ENCODE data around the gene SURF6. TPM values are rescaled to one million over a fixed set of nuclear protein-coding genes. Genes with fewer than 3 reads are reported as not detected.
A peak's percentile ranks its signal among the peaks of the same experiment; 100 is the strongest.

Gene SURF6
- total RNA-seq, 1 experiment from 2014 or later = 56.3 TPM

- no peak overlapping the region for H3K18ac ChIP-seq (ENCODE audit: insufficient read length, low read depth, low read length)
- WGBS (ENCODE audit: extremely low coverage, insufficient read length, low lambda C conversion rate) = no CpG with 5 or more reads among the region's 7 CpGs
- peak overlapping the region in 2 of 3 experiments; percentile 39 to 52; a peak in 2 of 7 replicates for H3K27ac Mint-ChIP-seq
Observed at GRCh38 chr9:133354766-133355165, 18.8 kb upstream of the SURF6 start.

More at GRCh38 chr9:133354766-133355165, 18.8 kb upstream of the SURF6 start:
- Histone ChIP-seq H2BK5ac (ENCODE audit: insufficient read length, low read length) (no peak overlapping the region), H2BK20ac (ENCODE audit: low read depth, low read length, poor library complexity, severe bottlenecking) (no peak overlapping the region), H3K4me1 (ENCODE audit: insufficient read depth, low read length) (no peaks in the 10 kb centered on the region), H3K27me3 (ENCODE audit: insufficient read depth, low read length) (no peaks in the 10 kb centered on the region), H3K27ac (ENCODE audit: insufficient read length, low read depth, low read length) (no peak overlapping the region), H3T11ph (ENCODE audit: low read length) (no peak overlapping the region), H3K14ac (ENCODE audit: insufficient read depth, low read length) (no peak overlapping the region), H3K79me2 (ENCODE audit: insufficient read depth, low read length) (no peaks in the 10 kb centered on the region; the same call in 1 of the 2 replicates), H3K4me2 (ENCODE audit: insufficient read depth, insufficient read length, low read length) (no peak overlapping the region), H3K23ac (ENCODE audit: insufficient read length, low read depth, low read length) (no peak overlapping the region), H4K20me1 (ENCODE audit: control insufficient read depth, insufficient read depth, insufficient read length) (no peaks in the 10 kb centered on the region), H4K8ac (replicated peaks; ENCODE audit: insufficient read length, low read depth, low read length) (no peak overlapping the region), H2BK15ac (ENCODE audit: low read depth, low read length) (no peak overlapping the region), H2AK5ac (ENCODE audit: insufficient read length, low read length) (no peak overlapping the region), H4K91ac (ENCODE audit: insufficient read length, low read depth, low read length) (no peak overlapping the region), H3K79me1 (ENCODE audit: insufficient read depth, low read depth, low read length, poor library complexity, severe bottlenecking) (peaks cover 3% of the 10 kb centered on the region), H2AFZ (ENCODE audit: low read length) (no peak overlapping the region), H4K5ac (ENCODE audit: insufficient read length, low read depth, low read length) (no peak overlapping the region), H3K4ac (ENCODE audit: low read depth, low read length) (no peak overlapping the region), H3K9ac (ENCODE audit: extremely low read depth, insufficient read length, low read length) (no peak overlapping the region), H3K23me2 (ENCODE audit: insufficient read length, low read depth, low read length, poor library complexity, severe bottlenecking) (peaks cover 10% of the 10 kb centered on the region), H3K56ac (ENCODE audit: insufficient read length, low read depth, low read length) (no peak overlapping the region), H2BK12ac (ENCODE audit: insufficient read length, low read depth, low read length) (no peak overlapping the region), H3K9me3 (ENCODE audit: control insufficient read depth, low read depth, low read length) (no peaks in the 10 kb centered on the region), H2BK120ac (ENCODE audit: low read depth, low read length, poor library complexity, severe bottlenecking) (no peak overlapping the region)
- TF ChIP-seq CTCF (conservative IDR thresholded peaks at IDR 0.05) = no peak
- no peaks in the 10 kb centered on the region for H3K9me3 Mint-ChIP-seq
- H3K4me1 Mint-ChIP-seq = peaks cover 13 to 22% of the 10 kb centered on the region in 2 experiments
- peaks cover 26 to 57% (median 51%) of the 10 kb centered on the region in 3 experiments; a peak in 6 of 7 replicates for H3K36me3 Mint-ChIP-seq (ENCODE audit: insufficient read depth in 1 of 3, low read depth in 3 of 3)
- no peaks in the 10 kb centered on the region for H3K27me3 Mint-ChIP-seq (ENCODE audit: low read depth)
- no peak for DNase-seq
- peak overlapping the region; percentile 92 to 96 for H3K4me3 Mint-ChIP-seq

Measured in H9 (cell line).